K562 (cell line): Measurements from ENCODE around the gene DIS3L2. TPM values are rescaled to one million over a fixed set of nuclear protein-coding genes. Genes with fewer than 3 reads are reported as not detected.

Source experiments
- ATAC-seq: fragments of 200-7000 bp; cut with Tn5 transposase; 3 replicates; pipeline ENCODE4 v1.9.1; 2020; ENCODE audit warnings: moderate library complexity
- BruUV-seq: library from RNA; stranded (reverse); fragments of 400-500 nt; replicated peaks from 2 replicates; lab custom pipeline; 2021; lab: Mats Ljungman, UMichigan
- CTCF ChIA-PET: fragments of 300-600 bp; formaldehyde crosslinking; extraction: SDS; loops from one replicate; lab custom pipeline; 2021; ENCODE audit warnings: low intra/inter-chr PET ratio; lab: Yijun Ruan, JAX
- POLR2A ChIA-PET: fragments of 300-600, 350-650 bp; sonication (Branson Sonifier 250); formaldehyde crosslinking; extraction: SDS; loops from one replicate; lab custom pipeline; 2021; ENCODE audit warnings: antibody characterized with exemption, inconsistent platforms; lab: Yijun Ruan, JAX
- DNase-seq, 4 experiments: peaks; one replicate each; pipeline versions ENCODE4 v3.0.0 to v3.0.0-alpha.2; 2011 to 2018; ENCODE audit warnings: low spot score in 3 of 4, mixed read lengths in 3 of 4; ENCODE audit errors: extremely low read depth in 1 of 4
- FAIRE-seq: peaks from 2 replicates; lab custom pipeline; 2011; peaks lifted over from hg19 to GRCh38; lab: Jason Lieb, UNC
- H2AFZ ChIP-seq: 2 replicates; pipeline ENCODE4 v1.6.0; 2011; ENCODE audit warnings: low read depth, low read length, control low read depth, inconsistent platforms
- H3K27ac ChIP-seq: fragments of 200-600 bp; 3 replicates; pipeline ENCODE4 v1.8.0; 2011; ENCODE audit warnings: low read depth, mild to moderate bottlenecking, control low read depth, inconsistent platforms, low read length, moderate library complexity, mixed read lengths; ENCODE audit errors: extremely low read depth
- H3K27me3 ChIP-seq, 2 experiments: fragments of 300-600 bp in 1 of 2; 2 replicates in 1 of 2; 3 replicates in 1 of 2; pipeline versions ENCODE4 v1.6.0 to v1.8.0; 2011; ENCODE audit warnings: inconsistent platforms in 2 of 2, low read length in 2 of 2, mild to moderate bottlenecking in 1 of 2, mixed read lengths in 1 of 2, moderate library complexity in 1 of 2; ENCODE audit not compliant: control insufficient read depth in 2 of 2, insufficient read depth in 2 of 2
- H3K36me3 ChIP-seq: fragments of 300-600 bp; 3 replicates; pipeline ENCODE4 v1.8.0; 2011; ENCODE audit warnings: mild to moderate bottlenecking, low read length, inconsistent platforms; ENCODE audit not compliant: control insufficient read depth, insufficient read depth
- H3K4me1 ChIP-seq, 2 experiments: fragments of 200-600 bp in 1 of 2; replicated peaks in 1 of 2; 2 replicates in 1 of 2; 3 replicates in 1 of 2; pipeline versions ENCODE4 v1.5.1 to v1.8.0; 2011; ENCODE audit warnings: inconsistent platforms in 2 of 2, low read length in 2 of 2, mild to moderate bottlenecking in 1 of 2, mixed read lengths in 1 of 2, moderate library complexity in 1 of 2; ENCODE audit not compliant: control insufficient read depth in 2 of 2, insufficient read depth in 2 of 2
- H3K4me2 ChIP-seq: 2 replicates; pipeline ENCODE4 v1.6.1; 2011; ENCODE audit warnings: low read length, control low read depth, inconsistent platforms, mixed read lengths; ENCODE audit not compliant: insufficient read depth
- H3K4me3 ChIP-seq: fragments of 200-600 bp; sonication (generic), shearing (Covaris generic); 2 replicates; pipeline ENCODE4 v1.5.1; 2016; ENCODE audit warnings: control low read depth, inconsistent platforms
- H3K79me2 ChIP-seq: fragments of 200-600 bp; 3 replicates; pipeline ENCODE4 v1.8.0; 2011; ENCODE audit warnings: low read length, inconsistent platforms; ENCODE audit not compliant: control insufficient read depth, insufficient read depth
- H3K9ac ChIP-seq, 2 experiments: 2 replicates each; pipeline versions ENCODE4 v1.6.0 to v1.6.1; 2011; ENCODE audit warnings: low read depth in 2 of 2, low read length in 2 of 2, control low read depth in 1 of 2, inconsistent platforms in 1 of 2, mild to moderate bottlenecking in 1 of 2, mixed read lengths in 1 of 2; ENCODE audit not compliant: insufficient read depth in 1 of 2
- H3K9me1 ChIP-seq: one replicate; pipeline ENCODE4 v1.6.0; 2011; ENCODE audit warnings: inconsistent platforms, mild to moderate bottlenecking, low read length, moderate library complexity; ENCODE audit not compliant: control insufficient read depth, insufficient read depth
- H3K9me3 ChIP-seq: replicated peaks from 2 replicates; pipeline ENCODE4 v1.5.1; 2011; ENCODE audit warnings: low read depth, low read length, inconsistent platforms; ENCODE audit not compliant: control insufficient read depth, insufficient read depth
- H4K20me1 ChIP-seq: replicated peaks from 2 replicates; pipeline ENCODE4 v1.6.1; 2011; ENCODE audit warnings: low read length, inconsistent platforms, mixed read lengths; ENCODE audit not compliant: control insufficient read depth, insufficient read depth
- BCOR ChIP-seq: fragments of 450-650 bp; IDR thresholded peaks from 2 replicates; pipeline ENCODE4 v1.6.1; 2016
- CREB5 ChIP-seq: fragments of 250-450 bp; sonication (Bioruptor Pico); IDR thresholded peaks from 2 replicates; pipeline ENCODE4 v1.5.0; 2020; ENCODE audit warnings: mild to moderate bottlenecking
- JUN ChIP-seq, 2 experiments: sonication (generic) in 1 of 2; formaldehyde crosslinking in 1 of 2; IDR thresholded peaks; 2 replicates each; pipeline versions ENCODE4 v1.6.1 to v1.8.0; 2012 to 2022; ENCODE audit warnings: borderline replicate concordance in 2 of 2, mild to moderate bottlenecking in 2 of 2, improper control_type of control experiment in 1 of 2, low read depth in 1 of 2, low read length in 1 of 2, missing genetic modification reagents in 1 of 2
- MAX ChIP-seq: sonication (generic); formaldehyde crosslinking; IDR thresholded peaks from 2 replicates; pipeline ENCODE4 v1.9.0; 2022; ENCODE audit warnings: mild to moderate bottlenecking, missing genetic modification reagents
- MBD1 ChIP-seq: fragments of 250-450 bp; sonication (Bioruptor Pico); IDR thresholded peaks from 2 replicates; pipeline ENCODE4 v1.8.0; 2022; ENCODE audit warnings: inconsistent platforms
- SAFB ChIP-seq: fragments of 200-400 bp; formaldehyde crosslinking; IDR thresholded peaks from 2 replicates; pipeline ENCODE4 v1.6.1; 2017; ENCODE audit warnings: low read depth, low read length, borderline replicate concordance
- SIN3B ChIP-seq: fragments of 450-650 bp; IDR thresholded peaks from 2 replicates; pipeline ENCODE4 v1.6.1; 2017; ENCODE audit warnings: low read depth, mild to moderate bottlenecking, moderate library complexity
- SMAD2 ChIP-seq: fragments of 150-350 bp; IDR thresholded peaks from 2 replicates; pipeline ENCODE4 v1.6.1; 2014; ENCODE audit warnings: low read depth, mild to moderate bottlenecking, low read length
- TSHZ1 ChIP-seq: fragments of 250-450 bp; sonication (Bioruptor Pico); IDR thresholded peaks from 2 replicates; pipeline ENCODE4 v1.4.0; 2020; ENCODE audit warnings: mild to moderate bottlenecking, moderate library complexity
- WGBS: fragments of 100-300 bp; shearing (Covaris generic); methylation state at CpG from one replicate; pipeline ENCODE4 v1.1.6; 2016; ENCODE audit warnings: low coverage, mixed read lengths; ENCODE audit not compliant: insufficient coverage; ENCODE audit errors: missing lambda C conversion rate; 5-methylcytosine and 5-hydroxymethylcytosine counted together
- in situ Hi-C: fragments of 300-500 bp; cut with MboI; formaldehyde crosslinking; loops from 4 replicates; pipeline ENCODE4 v1.15.0; 2018; ENCODE audit warnings: inconsistent platforms, mixed read lengths
- intact Hi-C: fragments of 100-400 bp; cut with micrococcal nuclease; formaldehyde crosslinking; loops from 2 replicates; pipeline ENCODE4 v1.14.2; 2022
- polyA plus RNA-seq, 8 experiments: library from polyadenylated mRNA; depleted of rRNA in 4 of 8; stranded (reverse) in 5 of 8; unstranded in 3 of 8; fragments of >200 nt; fragmentation: Nextera tagmentation in 2 of 8; fragmentation: Illumina TruSeq in 1 of 8; extraction: Ambion mirVana in 2 of 8; extraction: Trizol in 1 of 8; gene quantifications; 2 replicates each; pipeline versions ENCODE4 v1.2.1 to v1.2.3, GENCODE V29; 2011 to 2014; ENCODE audit warnings: inconsistent platforms in 1 of 8, missing spikeins in 1 of 8
- total RNA-seq, 7 experiments: library from RNA; depleted of rRNA in 6 of 7; stranded (reverse); fragments of >200 nt in 6 of 7; fragmentation: Illumina TruSeq in 2 of 7; extraction: Trizol in 2 of 7; gene quantifications; 2 replicates each; pipeline versions ENCODE4 v1.2.1 to v1.2.3, GENCODE V29; 2011 to 2021; ENCODE audit warnings: low replicate concordance in 1 of 7

Gene DIS3L2
- total and polyA plus RNA-seq, 9 of the 15 experiments (the other 6 are each of a cell fraction or from before 2014, with no cell fraction given), result 1.5 to 19.2 (median 11.2) TPM

GRCh38 chr2:232282508-232283055 lies 321.1 kb downstream of the DIS3L2 start:
- H2AFZ ChIP-seq, result no peak overlapping the region
- H3K4me2 ChIP-seq, result no peak overlapping the region
- in situ Hi-C loops, result no loop called here
- H3K27ac ChIP-seq, result no peak overlapping the region
- WGBS, result 87% methylated on average over 6 of the region's 9 CpGs
- H3K27me3 ChIP-seq, result no peaks in the 10 kb centered on the region
- BruUV-seq, result no TSS peak
- intact Hi-C loops, result no loop called here
- no peaks in the 10 kb centered on the region for H4K20me1 ChIP-seq
- no peak for ATAC-seq
- ChIA-PET POLR2A (no interaction called here), CTCF (no interaction called here)
- no peaks in the 10 kb centered on the region for H3K79me2 ChIP-seq
- DNase-seq, result no peak
- no peak overlapping the region for H3K9ac ChIP-seq
- H3K9me1 ChIP-seq, result no peaks in the 10 kb centered on the region
- FAIRE-seq, result no peak
- no peak overlapping the region for H3K4me3 ChIP-seq
- no peaks in the 10 kb centered on the region for H3K36me3 ChIP-seq
- TF ChIP-seq JUN (IDR thresholded peaks at IDR 0.05; ENCODE audit: borderline replicate concordance, low read depth, low read length) (no peak), JUN (CRISPR knock-in tag; IDR thresholded peaks at IDR 0.05; ENCODE audit: borderline replicate concordance) (no peak), TSHZ1 (CRISPR knock-in tag) (no peak), SIN3B (no peak), SAFB (no peak), MAX (no peak), SMAD2 (no peak), BCOR (no peak), CREB5 (CRISPR knock-in tag) (no peak), MBD1 (CRISPR knock-in tag) (no peak)
- H3K9me3 ChIP-seq, result no peaks in the 10 kb centered on the region
- no peaks in the 10 kb centered on the region for H3K4me1 ChIP-seq
